Measurements from ENCODE around the gene MMP25. TPM values are rescaled to one million over a fixed set of nuclear protein-coding genes. Genes with fewer than 3 reads are reported as not detected.
A peak's percentile ranks its signal among the peaks of the same experiment; 100 is the strongest.

MMP25 gene
- total RNA-seq, 4 donors from 2014 or later: 0.51 to 0.87 (median 0.83) TPM; not detected in 1

- TF ChIP-seq POLR2A (IDR thresholded peaks at IDR 0.05): no peak
- TF ChIP-seq CTCF (IDR thresholded peaks at IDR 0.05): no peak
- TF ChIP-seq EP300 (IDR thresholded peaks at IDR 0.05): no peak
- no peak for TF ChIP-seq POLR2AphosphoS5 (IDR thresholded peaks at IDR 0.05)
- Histone ChIP-seq H3K4me1 (peaks cover 50% of the 10 kb centered on the region), H3K4me3 (no peak overlapping the region), H3K36me3 (peaks cover 19% of the 10 kb centered on the region), H3K9me3 (no peaks in the 10 kb centered on the region), H3K27me3 (peaks cover 31% of the 10 kb centered on the region), H3K27ac (no peak overlapping the region)
- no peak for DNase-seq (ENCODE audit: low spot score in 2 of 2)
- WGBS: 54% methylated on average over 3 of the region's 15 CpGs
Observed at GRCh38 chr16:3028716-3029319, 17.5 kb upstream of the MMP25 start.

GRCh38 chr16:3029491-3030221, 16.7 kb upstream of the MMP25 start:
- WGBS: 31% methylated on average over 13 of the region's 59 CpGs
- DNase-seq (ENCODE audit: low spot score in 2 of 2): no peak
- Histone ChIP-seq H3K4me1 (peaks cover 45% of the 10 kb centered on the region), H3K9me3 (no peaks in the 10 kb centered on the region), H3K27me3 (peaks cover 36% of the 10 kb centered on the region), H3K4me3 (peak overlapping the region; percentile 31), H3K36me3 (peaks cover 19% of the 10 kb centered on the region), H3K27ac (no peak overlapping the region)
- TF ChIP-seq EP300 (IDR thresholded peaks at IDR 0.05): no peak
- no peak for TF ChIP-seq CTCF (IDR thresholded peaks at IDR 0.05)
- no peak for TF ChIP-seq POLR2A (IDR thresholded peaks at IDR 0.05)
- no peak for TF ChIP-seq POLR2AphosphoS5 (IDR thresholded peaks at IDR 0.05)

- no peak for TF ChIP-seq POLR2AphosphoS5 (IDR thresholded peaks at IDR 0.05)
- TF ChIP-seq CTCF (IDR thresholded peaks at IDR 0.05): no peak
- no peak for TF ChIP-seq EP300 (IDR thresholded peaks at IDR 0.05)
- peaks cover 19% of the 10 kb centered on the region for H3K36me3 ChIP-seq
- 87% methylated on average over 26 of the region's 33 CpGs for WGBS
Observed at GRCh38 chr16:3030222-3031212, 15.8 kb upstream of the MMP25 start.

GRCh38 chr16:3032624-3033023, 13.7 kb upstream of the MMP25 start:
- Histone ChIP-seq H3K9me3 (no peaks in the 10 kb centered on the region), H3K4me3 (no peak overlapping the region), H3K4me1 (peaks cover 57% of the 10 kb centered on the region), H3K27me3 (peaks cover 65% of the 10 kb centered on the region), H3K27ac (no peak overlapping the region), H3K36me3 (no peaks in the 10 kb centered on the region)
- no peak for DNase-seq (ENCODE audit: low spot score in 2 of 2)
- whole genome bisulfite sequencing: 43% methylated on average over 7 of the region's 7 CpGs
- TF ChIP-seq EP300 (IDR thresholded peaks at IDR 0.05) (no peak), POLR2A (IDR thresholded peaks at IDR 0.05) (no peak), CTCF (IDR thresholded peaks at IDR 0.05) (no peak), POLR2AphosphoS5 (IDR thresholded peaks at IDR 0.05) (no peak)

More at GRCh38 chr16:3030222-3031212, 15.8 kb upstream of the MMP25 start:
- Histone ChIP-seq H3K4me3 (no peak overlapping the region), H3K4me1 (peaks cover 42% of the 10 kb centered on the region), H3K27me3 (peaks cover 44% of the 10 kb centered on the region), H3K27ac (no peak overlapping the region), H3K9me3 (no peaks in the 10 kb centered on the region)
- no peak for DNase-seq (ENCODE audit: low spot score in 2 of 2)
